BLaER1 treated with 17β-estradiol and CSF1 and Interleukin-3, amounts not matched to agents 10 nM and 100 nM (cell line): ENCODE results near the gene MED9.
"Not testable (repeated sequence)": the region's sequence is repeated elsewhere in the genome, so short reads cannot be mapped to it uniquely, and the experiment has no call there.

Source experiments
- H3K27ac ChIP-seq, 11 experiments: shearing (Covaris generic); formaldehyde crosslinking; 2 replicates each; pipeline ENCODE4 v1.8.1; 2022
- H3K27me3 ChIP-seq, 11 experiments: shearing (Covaris generic); formaldehyde crosslinking; 2 replicates each; pipeline ENCODE4 v1.8.1; 2022
- H3K36me3 ChIP-seq, 11 experiments: shearing (Covaris generic); formaldehyde crosslinking; 2 replicates each; pipeline ENCODE4 v1.8.1; 2022
- H3K4me1 ChIP-seq, 10 experiments: shearing (Covaris generic); formaldehyde crosslinking; 2 replicates each; pipeline ENCODE4 v1.8.1; 2022
- H3K4me2 ChIP-seq, 11 experiments: shearing (Covaris generic); formaldehyde crosslinking; 2 replicates each; pipeline ENCODE4 v1.8.1; 2022
- H3K4me3 ChIP-seq, 10 experiments: shearing (Covaris generic); formaldehyde crosslinking; 2 replicates each; pipeline ENCODE4 v1.8.1; 2022
- H3K9ac ChIP-seq, 11 experiments: shearing (Covaris generic); formaldehyde crosslinking; 2 replicates each; pipeline ENCODE4 v1.8.1; 2022
- H3K9me3 ChIP-seq, 11 experiments: shearing (Covaris generic); formaldehyde crosslinking; replicated peaks in 1 of 11; 2 replicates each; pipeline ENCODE4 v1.8.1; 2022
- H4K20me1 ChIP-seq, 11 experiments: shearing (Covaris generic); formaldehyde crosslinking; 2 replicates each; pipeline ENCODE4 v1.8.1; 2022
- Cebpa-rat ChIP-seq, 11 experiments: shearing (Covaris generic); IDR thresholded peaks; 2 replicates each; pipeline ENCODE4 v1.8.1; 2022

The MED9 gene

GRCh38 chr17:17448076-17448475 is 28.7 kb upstream of the MED9 start:
- Histone ChIP-seq H3K4me3 (no peak overlapping the region), H3K27me3 (no peaks in the 10 kb centered on the region), H3K9ac (no peak overlapping the region), H3K9me3 (0 out of 22 replicates have a peak, but pooled peaks cover 0 to 5% (median 0%) of the 10 kb centered on the region in 11 experiments), H3K36me3 (no peaks in the 10 kb centered on the region), H3K4me1 (peaks cover 18 to 36% (median 30%) of the 10 kb centered on the region in 10 experiments), H4K20me1 (no peaks in the 10 kb centered on the region; a peak in 1 of 22 replicates), H3K27ac (no peak overlapping the region), H3K4me2 (peak overlapping the region in 9 of 11 experiments; percentile 11 to 86 (median 56); a peak in 16 of 22 replicates)
- TF ChIP-seq Cebpa-rat (IDR thresholded peaks at IDR 0.05), result no peak

DNA sequence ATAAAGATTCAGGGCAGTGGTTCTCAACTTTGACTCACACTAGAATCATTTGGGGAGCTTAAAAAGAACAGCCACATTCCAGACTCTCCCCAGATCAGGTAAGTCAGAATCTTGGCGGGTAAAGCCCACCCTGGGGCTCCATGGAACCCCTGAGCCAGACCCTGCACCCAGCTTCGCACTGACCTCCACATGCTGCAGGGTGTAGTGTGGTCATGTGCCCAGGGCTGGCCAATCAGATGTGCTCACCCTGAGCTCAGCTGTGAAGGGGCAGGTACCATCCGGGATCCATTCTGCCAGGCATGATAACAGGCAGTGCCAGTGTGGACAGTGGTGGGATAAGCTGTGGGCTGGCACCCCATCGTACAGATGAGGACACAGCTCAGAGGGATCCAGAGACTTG is 28.1 kb upstream of the MED9 start:
- no peak overlapping the region for H3K9ac ChIP-seq
- peaks cover 18 to 36% (median 30%) of the 10 kb centered on the region in 10 experiments for H3K4me1 ChIP-seq
- H3K36me3 ChIP-seq, result no peaks in the 10 kb centered on the region
- H4K20me1 ChIP-seq, result no peaks in the 10 kb centered on the region; a peak in 1 of 22 replicates
- no peaks in the 10 kb centered on the region for H3K27me3 ChIP-seq
- H3K4me2 ChIP-seq, result peak overlapping the region in 2 of 11 experiments; percentile 56 to 66; a peak in 2 of 22 replicates
- H3K27ac ChIP-seq, result no peak overlapping the region
- no peak overlapping the region for H3K4me3 ChIP-seq
- no peak for TF ChIP-seq Cebpa-rat (IDR thresholded peaks at IDR 0.05)
- H3K9me3 ChIP-seq, result 0 out of 22 replicates have a peak, but pooled peaks cover 0 to 5% (median 0%) of the 10 kb centered on the region in 11 experiments

DNA sequence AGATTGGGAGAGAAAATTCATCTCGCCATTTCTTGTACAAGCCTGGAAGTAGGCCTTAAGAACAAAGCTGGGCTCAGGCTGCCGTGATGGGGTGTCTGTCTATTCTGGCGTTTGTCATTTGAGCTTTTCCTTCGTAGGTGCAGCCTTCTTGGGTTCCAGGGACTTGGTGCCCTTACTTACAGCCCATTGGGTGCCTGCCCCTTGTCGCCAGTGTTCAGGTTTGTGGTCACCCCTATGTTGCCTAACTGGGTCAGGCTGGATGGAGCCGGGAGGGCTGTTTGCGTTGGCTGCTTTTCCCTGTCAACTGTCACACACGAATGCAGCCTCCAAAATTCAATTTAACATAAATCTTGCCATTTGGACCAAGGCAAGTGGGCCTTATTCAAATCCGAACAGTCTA is 23.7 kb upstream of the MED9 start:
- no peak overlapping the region for H3K27ac ChIP-seq
- no peaks in the 10 kb centered on the region for H4K20me1 ChIP-seq
- H3K27me3 ChIP-seq, result no peaks in the 10 kb centered on the region
- no peak overlapping the region for H3K4me3 ChIP-seq
- no peaks in the 10 kb centered on the region for H3K36me3 ChIP-seq
- no peak for TF ChIP-seq Cebpa-rat (IDR thresholded peaks at IDR 0.05)
- no peaks in the 10 kb centered on the region for H3K9me3 ChIP-seq
- no peak overlapping the region for H3K4me2 ChIP-seq
- no peak overlapping the region for H3K9ac ChIP-seq
- peaks cover 0 to 13% (median 5%) of the 10 kb centered on the region in 10 experiments; a peak in 16 of 20 replicates for H3K4me1 ChIP-seq

- no peak overlapping the region for H3K9ac ChIP-seq
- no peak overlapping the region for H3K4me2 ChIP-seq
- no peaks in the 10 kb centered on the region for H3K36me3 ChIP-seq
- no peak overlapping the region for H3K27ac ChIP-seq
- no peak overlapping the region for H3K4me3 ChIP-seq
- peaks cover 0 to 7% (median 0%) of the 10 kb centered on the region in 10 experiments; a peak in 3 of 20 replicates for H3K4me1 ChIP-seq
- H4K20me1 ChIP-seq, result no peaks in the 10 kb centered on the region
- H3K9me3 ChIP-seq, result no peaks in the 10 kb centered on the region
- H3K27me3 ChIP-seq, result no peaks in the 10 kb centered on the region
- TF ChIP-seq Cebpa-rat (IDR thresholded peaks at IDR 0.05), result no peak
These were observed 22.5 kb upstream of the MED9 start for GRCh38 chr17:17454276-17454675.

- H3K36me3 ChIP-seq, H3K4me3 ChIP-seq, H3K27ac ChIP-seq, H3K4me1 ChIP-seq, H3K9ac ChIP-seq, H3K27me3 ChIP-seq, H4K20me1 ChIP-seq, H3K4me2 ChIP-seq, H3K9me3 ChIP-seq: not testable (repeated sequence)
These were observed 22.1 kb upstream of the MED9 start for GRCh38 chr17:17454700-17455099.

DNA sequence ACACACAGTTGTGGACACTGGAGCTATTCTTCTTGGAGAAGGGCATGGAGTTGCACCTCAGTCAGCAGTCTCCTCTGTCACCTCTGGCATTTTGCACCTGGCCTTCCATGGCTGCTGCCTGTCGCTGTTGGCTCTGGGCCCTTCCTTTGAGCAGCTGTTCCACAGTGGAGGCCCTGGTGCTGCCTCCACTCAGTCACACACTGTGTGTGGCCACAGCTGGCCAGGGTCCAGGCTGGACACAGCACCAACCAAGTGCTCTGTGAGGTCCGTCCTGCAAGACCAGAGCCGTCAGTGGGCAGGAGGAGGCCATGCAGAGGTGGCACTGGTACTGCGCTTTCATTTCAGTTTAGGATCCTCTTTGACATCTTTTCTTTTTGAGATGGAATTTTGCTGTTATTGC is 21.6 kb upstream of the MED9 start:
- Histone ChIP-seq H3K9me3 (peaks cover 0 to 8% (median 7%) of the 10 kb centered on the region in 11 experiments; a peak in 14 of 22 replicates), H3K4me2 (no peak overlapping the region), H3K36me3 (no peaks in the 10 kb centered on the region), H3K9ac (no peak overlapping the region), H3K27me3 (no peaks in the 10 kb centered on the region), H4K20me1 (no peaks in the 10 kb centered on the region), H3K27ac (no peak overlapping the region), H3K4me1 (peaks cover 0 to 7% (median 0%) of the 10 kb centered on the region in 10 experiments; a peak in 3 of 20 replicates), H3K4me3 (no peak overlapping the region)
- no peak for TF ChIP-seq Cebpa-rat (IDR thresholded peaks at IDR 0.05)

GRCh38 chr17:17456251-17456650 is 20.5 kb upstream of the MED9 start:
- H3K27ac ChIP-seq, result no peak overlapping the region
- H3K27me3 ChIP-seq, result no peaks in the 10 kb centered on the region
- H3K4me1 ChIP-seq, result peaks cover 0 to 7% (median 0%) of the 10 kb centered on the region in 10 experiments; a peak in 3 of 20 replicates
- H3K9ac ChIP-seq, result no peak overlapping the region
- peaks cover 0 to 8% (median 7%) of the 10 kb centered on the region in 11 experiments; a peak in 14 of 22 replicates for H3K9me3 ChIP-seq
- H4K20me1 ChIP-seq, result no peaks in the 10 kb centered on the region
- no peak overlapping the region for H3K4me3 ChIP-seq
- H3K36me3 ChIP-seq, result no peaks in the 10 kb centered on the region
- no peak overlapping the region for H3K4me2 ChIP-seq
- TF ChIP-seq Cebpa-rat (IDR thresholded peaks at IDR 0.05), result no peak

DNA sequence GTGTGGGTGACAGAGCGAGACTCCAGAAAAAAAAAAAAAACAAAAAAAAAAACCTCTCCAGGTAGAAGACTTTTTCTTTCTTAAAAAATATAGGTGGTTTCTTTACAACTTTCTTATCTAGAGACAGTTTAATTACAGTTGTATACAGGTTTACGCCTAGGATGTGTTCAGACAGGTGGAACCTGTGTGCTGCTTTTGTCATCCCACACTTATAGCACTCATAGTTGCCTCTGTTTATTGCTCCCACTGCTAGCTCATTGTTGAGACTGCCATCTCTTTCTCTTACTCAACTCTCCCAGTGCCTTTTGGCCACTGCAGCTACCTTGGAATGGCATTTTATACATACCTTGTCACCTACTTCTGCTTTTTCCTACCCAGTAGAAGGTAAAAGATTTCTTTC is 19.1 kb upstream of the MED9 start:
- TF ChIP-seq Cebpa-rat (IDR thresholded peaks at IDR 0.05), result no peak
- H3K27ac ChIP-seq, result no peak overlapping the region

GRCh38 chr17:17460038-17460437 is 16.8 kb upstream of the MED9 start:
- Histone ChIP-seq H3K36me3 (no peaks in the 10 kb centered on the region), H4K20me1 (no peaks in the 10 kb centered on the region), H3K27me3 (no peaks in the 10 kb centered on the region), H3K9me3 (peaks cover 0 to 8% (median 7%) of the 10 kb centered on the region in 11 experiments; a peak in 14 of 22 replicates), H3K4me3 (no peak overlapping the region), H3K4me2 (no peak overlapping the region), H3K9ac (no peak overlapping the region), H3K4me1 (peaks cover 0 to 17% (median 13%) of the 10 kb centered on the region in 10 experiments; a peak in 13 of 20 replicates), H3K27ac (no peak overlapping the region)
- no peak for TF ChIP-seq Cebpa-rat (IDR thresholded peaks at IDR 0.05)

More for the DNA sequence above, 19.1 kb upstream of the MED9 start:
- Histone ChIP-seq H3K4me3 (no peak overlapping the region), H3K4me1 (peaks cover 0 to 16% (median 12%) of the 10 kb centered on the region in 10 experiments; a peak in 13 of 20 replicates), H3K36me3 (no peaks in the 10 kb centered on the region), H3K9ac (no peak overlapping the region), H3K9me3 (peaks cover 0 to 8% (median 7%) of the 10 kb centered on the region in 11 experiments; a peak in 14 of 22 replicates), H3K27me3 (no peaks in the 10 kb centered on the region), H3K4me2 (no peak overlapping the region), H4K20me1 (no peaks in the 10 kb centered on the region)
